Measurements from ENCODE around the gene GFRA1. TPM values are rescaled to one million over a fixed set of nuclear protein-coding genes. Genes with fewer than 3 reads are reported as not detected.

Gene GFRA1
- total and polyA plus RNA-seq, 2 donors (not counting 3 experiments of a cell fraction or from before 2014, with no cell fraction given) = 0.22 to 0.88 TPM

GRCh38 chr10:116241085-116241484 is 31.9 kb downstream of the GFRA1 start:
- no peaks in the 10 kb centered on the region for H3K9me3 ChIP-seq (replicated peaks; ENCODE audit: control insufficient read depth, insufficient read depth, low read length)
- no peak overlapping the region for H3K9ac ChIP-seq (replicated peaks; ENCODE audit: extremely low read depth, insufficient read depth, low read length)
- no TSS peak for BruUV-seq (replicated peaks)
- H4K20me1 ChIP-seq (replicated peaks; ENCODE audit: control insufficient read depth, extremely low read depth, insufficient read depth, low read length) = no peaks in the 10 kb centered on the region
- H3K36me3 ChIP-seq (ENCODE audit: control insufficient read depth in 2 of 2, extremely low read depth in 1 of 2, insufficient read depth in 2 of 2, low read length in 2 of 2) = no peaks in the 10 kb centered on the region
- FAIRE-seq (no peak), DNase-seq (ENCODE audit: low read depth, low spot score) (no peak)
- dilution Hi-C loops (cut with MboI; ENCODE audit: extremely low pct_ligation_motif_present, low sequenced_read_pairs) = no loop called here
- no peak overlapping the region for H3K4me3 ChIP-seq (replicated peaks in 1 of 3; ENCODE audit: insufficient read depth in 1 of 3, low read depth in 1 of 3, low read length in 3 of 3)
- intact Hi-C loops (cut with micrococcal nuclease) = no loop called here
- no peak overlapping the region for H3K27ac ChIP-seq (ENCODE audit: insufficient read depth, low read depth, low read length)
- H3K9me1 ChIP-seq (replicated peaks; ENCODE audit: control insufficient read depth, extremely low read depth, insufficient read depth, low read length) = no peaks in the 10 kb centered on the region
- H3K79me2 ChIP-seq (ENCODE audit: control insufficient read depth, insufficient read depth, low read length) = no peaks in the 10 kb centered on the region
- ChIA-PET CTCF (interaction anchor here (1.4 kb wide), 1 partner anchor 441 kb away, joined by 3 read pairs; no protein-coding TSS in a partner anchor), POLR2A (no interaction called here)
- H3K27me3 ChIP-seq (ENCODE audit: control insufficient read depth in 2 of 2, insufficient read depth in 2 of 2, low read length in 2 of 2) = no peaks in the 10 kb centered on the region
- no peak for TF ChIP-seq CTCF (IDR thresholded peaks at IDR 0.05; ENCODE audit: extremely low read depth in 1 of 2, insufficient read depth in 1 of 2, low read depth in 1 of 2, low read length in 2 of 2)
- no peak for TF ChIP-seq JUN (IDR thresholded peaks at IDR 0.05; ENCODE audit: borderline replicate concordance, insufficient read depth, insufficient read length, low read depth)
- no peak for TF ChIP-seq GATA2 (IDR thresholded peaks at IDR 0.05; ENCODE audit: insufficient read depth, insufficient read length, low read depth, low read length)
- TF ChIP-seq FOS (IDR thresholded peaks at IDR 0.05; ENCODE audit: borderline replicate concordance, insufficient read depth, low read length) = no peak
- TF ChIP-seq POLR2AphosphoS5 (IDR thresholded peaks at IDR 0.05; ENCODE audit: insufficient read depth, low read depth, low read length) = no peak
- no peak for TF ChIP-seq MAX (IDR thresholded peaks at IDR 0.05; ENCODE audit: insufficient read depth, insufficient read length)
- no peak for TF ChIP-seq MYC (IDR thresholded peaks at IDR 0.05; ENCODE audit: low read depth, low read length)
- no peak for TF ChIP-seq POLR2A (IDR thresholded peaks at IDR 0.05; ENCODE audit: low read depth, low read length)
- no peak for TF ChIP-seq EZH2 (IDR thresholded peaks at IDR 0.05; ENCODE audit: borderline replicate concordance, low read depth, low read length, severe bottlenecking)
- no peaks in the 10 kb centered on the region for H3K4me1 ChIP-seq (ENCODE audit: control insufficient read depth, extremely low read depth, insufficient read depth, low read length)
- H3K4me2 ChIP-seq (ENCODE audit: insufficient read depth, low read length) = no peak overlapping the region
- no peak overlapping the region for H2AFZ ChIP-seq (ENCODE audit: low read depth, low read length)
